Pancreas (tissue), 10 donors: ENCODE results near the gene KDM6B. TPM values are rescaled to one million over a fixed set of nuclear protein-coding genes. Genes with fewer than 3 reads are reported as not detected.
"Not testable (repeated sequence)": the region's sequence is repeated elsewhere in the genome, so short reads cannot be mapped to it uniquely, and the experiment has no call there.

Experiments used
- ATAC-seq, 4 donors: fragments of 200-7000 bp; cut with Tn5 transposase; one replicate each; pipeline versions ENCODE4 v1.8.0 to v1.9.1; 2020; ENCODE audit warnings: mild to moderate bottlenecking in 4 of 4, moderate library complexity in 4 of 4
- DNase-seq, 6 donors: peaks; one replicate each; pipeline ENCODE4 v3.0.0-alpha.2; 2020
- FAIRE-seq: peaks from 2 replicates; lab custom pipeline; 2012; peaks lifted over from hg19 to GRCh38; lab: Jason Lieb, UNC
- H3K27ac ChIP-seq, 4 donors: fragments of 200-600 bp; sonication (generic); 1 replicate in 3 of 4; 2 replicates in 1 of 4; pipeline versions ENCODE4 v1.5.0 to v1.8.0; 2020
- H3K27me3 ChIP-seq, 4 donors: fragments of 200-600 bp; one replicate each; pipeline ENCODE4 v1.8.0; 2021
- H3K36me3 ChIP-seq, 3 donors: fragments of 200-600 bp; sonication (generic) in 1 of 3; one replicate each; pipeline versions ENCODE4 v1.5.0 to v1.8.0; 2020 to 2021
- H3K4me1 ChIP-seq, 3 donors: fragments of 200-600 bp; one replicate each; pipeline ENCODE4 v1.8.0; 2021
- H3K4me3 ChIP-seq, 4 donors: fragments of 200-600 bp; sonication (generic) in 2 of 4; one replicate each; pipeline versions ENCODE4 v1.5.0 to v1.8.0; 2020 to 2021
- H3K9me3 ChIP-seq, 4 donors: fragments of 200-600 bp; one replicate each; pipeline ENCODE4 v1.8.0; 2021
- WGBS, 2 donors: extraction: QIAGEN DNeasy Blood & Tissue Kit; methylation state at CpG; one replicate each; pipeline ENCODE4 v1.1.7; 2013; 5-methylcytosine and 5-hydroxymethylcytosine counted together
- intact Hi-C, 3 donors: fragments of 100-400 bp; cut with DNase I; formaldehyde crosslinking; loops; one replicate each; pipeline versions ENCODE4 v1.11.1 to v1.14.2; 2022
- polyA plus RNA-seq, 2 donors: library from polyadenylated mRNA; stranded (reverse); fragments of 200-250 nt; gene quantifications; one replicate each; pipeline ENCODE4 v1.2.3, GENCODE V29; 2013
- total RNA-seq, 6 donors: library from RNA; stranded (reverse); fragmentation: NEBNext Ultra II Directional in 4 of 6; extraction: Animal tissue kit (Norgen Biotek cat#: 25700) in 4 of 6; gene quantifications; one replicate each; pipeline versions ENCODE4 v1.2.1 to v1.2.4, GENCODE V29; 2021 to 2023
- TF ChIP-seq, protein P1 (sequence below), 4 donors: fragments of 200-600 bp; sonication (generic) in 3 of 4; IDR thresholded peaks; one replicate each; pipeline versions ENCODE4 v1.5.0 to v1.8.0; 2021; ENCODE audit warnings: antibody characterized with exemption in 4 of 4
- donor health status: healthy with polysubstance abuse.
- donor health status: DM: no; HTN: no; CAD: no; lungs with moderate emphysema.
- donor health status: DM: no; HTN: no; CAD: no.
- donor health status: control.
- donor health status: control.
- donor health status: Bipolar disorder and iron deficiency.
- donor health status: DM: yes; HTN: yes; CAD: no.
- donor health status: DM: no; HTN: no; CAD: no.
- donor health status: DM: no; HTN: no; CAD: no.
- donor health status: DM: yes; HTN: yes; CAD: no.

Gene KDM6B
- total and polyA plus RNA-seq, 8 donors = 8.9 to 23.7 (median 15.5) TPM

DNA sequence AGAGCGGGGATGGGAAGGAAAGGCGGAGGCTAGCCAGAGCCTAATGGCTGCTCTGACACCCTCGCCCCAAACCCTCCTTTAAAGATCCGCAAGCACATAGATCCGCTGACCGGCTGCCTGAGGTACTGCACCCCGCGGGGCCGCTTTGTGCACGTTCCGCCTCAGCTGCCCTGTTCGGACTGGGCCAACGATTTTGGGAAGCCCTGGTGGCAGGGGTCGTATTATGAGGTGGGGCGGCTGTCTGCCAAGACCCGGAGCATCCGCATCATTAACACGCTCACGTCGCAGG lies 24.4 kb downstream of the KDM6B start:
- Histone ChIP-seq H3K9me3 (no peaks in the 10 kb centered on the region), H3K36me3 (no peaks in the 10 kb centered on the region), H3K4me1 (peaks cover 0 to 17% (median 9%) of the 10 kb centered on the region in 3 donors), H3K27ac (peak overlapping the region; percentile 75 to 80 (median 77)), H3K4me3 (peak overlapping the region; percentile 41 to 82 (median 59)), H3K27me3 (no peaks in the 10 kb centered on the region)
- FAIRE-seq (no peak), DNase-seq (peak; percentile 51 to 84 (median 68)), ATAC-seq (peak; percentile 17 to 37 (median 25))
- intact Hi-C loops = loop anchor here in 1 of 3 donors (10.0 kb wide), 1 partner anchor 114 kb away; no protein-coding TSS in a partner anchor
- TF ChIP-seq, protein P1, sequence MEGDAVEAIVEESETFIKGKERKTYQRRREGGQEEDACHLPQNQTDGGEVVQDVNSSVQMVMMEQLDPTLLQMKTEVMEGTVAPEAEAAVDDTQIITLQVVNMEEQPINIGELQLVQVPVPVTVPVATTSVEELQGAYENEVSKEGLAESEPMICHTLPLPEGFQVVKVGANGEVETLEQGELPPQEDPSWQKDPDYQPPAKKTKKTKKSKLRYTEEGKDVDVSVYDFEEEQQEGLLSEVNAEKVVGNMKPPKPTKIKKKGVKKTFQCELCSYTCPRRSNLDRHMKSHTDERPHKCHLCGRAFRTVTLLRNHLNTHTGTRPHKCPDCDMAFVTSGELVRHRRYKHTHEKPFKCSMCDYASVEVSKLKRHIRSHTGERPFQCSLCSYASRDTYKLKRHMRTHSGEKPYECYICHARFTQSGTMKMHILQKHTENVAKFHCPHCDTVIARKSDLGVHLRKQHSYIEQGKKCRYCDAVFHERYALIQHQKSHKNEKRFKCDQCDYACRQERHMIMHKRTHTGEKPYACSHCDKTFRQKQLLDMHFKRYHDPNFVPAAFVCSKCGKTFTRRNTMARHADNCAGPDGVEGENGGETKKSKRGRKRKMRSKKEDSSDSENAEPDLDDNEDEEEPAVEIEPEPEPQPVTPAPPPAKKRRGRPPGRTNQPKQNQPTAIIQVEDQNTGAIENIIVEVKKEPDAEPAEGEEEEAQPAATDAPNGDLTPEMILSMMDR (IDR thresholded peaks at IDR 0.05) = peak in 3 of 4 donors; percentile 20 to 48 (median 21)
- WGBS, 2 donors = 8 to 16% methylated on average over 20 of the region's 20 CpGs

DNA sequence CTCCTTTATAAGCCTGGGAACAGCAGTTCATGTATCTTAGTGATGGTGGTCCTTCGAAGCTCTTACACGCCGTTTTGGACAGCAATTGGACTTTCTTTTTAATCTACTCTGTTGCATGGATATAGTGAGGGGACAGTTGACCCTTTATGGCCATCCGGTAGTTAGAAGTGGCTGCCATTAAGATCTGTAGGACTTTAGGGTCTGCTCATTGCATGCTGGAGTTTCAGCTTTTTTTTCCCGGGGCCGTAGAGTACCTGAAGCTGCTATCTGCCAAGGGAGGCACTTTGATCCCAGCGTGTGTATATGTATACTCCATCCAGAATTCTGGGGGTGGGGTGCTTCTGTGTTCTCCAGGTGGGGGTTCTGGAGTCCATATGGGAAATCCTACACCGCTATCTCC lies 25.0 kb downstream of the KDM6B start:
- DNase-seq (peak in 1 of 6 donors; percentile 19), ATAC-seq (no peak), FAIRE-seq (no peak)
- intact Hi-C loops = loop anchor here in 1 of 3 donors (10.0 kb wide), 1 partner anchor 114 kb away; no protein-coding TSS in a partner anchor
- H3K27ac ChIP-seq = no peak overlapping the region
- TF ChIP-seq, protein P1 (IDR thresholded peaks at IDR 0.05) = no peak
- H3K36me3 ChIP-seq = no peaks in the 10 kb centered on the region
- WGBS, 2 donors = 49 to 50% methylated on average over 8 of the region's 8 CpGs
- no peaks in the 10 kb centered on the region for H3K27me3 ChIP-seq
- H3K9me3 ChIP-seq = no peaks in the 10 kb centered on the region
- H3K4me3 ChIP-seq = peak overlapping the region in 3 of 4 donors; percentile 41 to 65 (median 53)
- peaks cover 0 to 17% (median 9%) of the 10 kb centered on the region in 3 donors for H3K4me1 ChIP-seq

DNA sequence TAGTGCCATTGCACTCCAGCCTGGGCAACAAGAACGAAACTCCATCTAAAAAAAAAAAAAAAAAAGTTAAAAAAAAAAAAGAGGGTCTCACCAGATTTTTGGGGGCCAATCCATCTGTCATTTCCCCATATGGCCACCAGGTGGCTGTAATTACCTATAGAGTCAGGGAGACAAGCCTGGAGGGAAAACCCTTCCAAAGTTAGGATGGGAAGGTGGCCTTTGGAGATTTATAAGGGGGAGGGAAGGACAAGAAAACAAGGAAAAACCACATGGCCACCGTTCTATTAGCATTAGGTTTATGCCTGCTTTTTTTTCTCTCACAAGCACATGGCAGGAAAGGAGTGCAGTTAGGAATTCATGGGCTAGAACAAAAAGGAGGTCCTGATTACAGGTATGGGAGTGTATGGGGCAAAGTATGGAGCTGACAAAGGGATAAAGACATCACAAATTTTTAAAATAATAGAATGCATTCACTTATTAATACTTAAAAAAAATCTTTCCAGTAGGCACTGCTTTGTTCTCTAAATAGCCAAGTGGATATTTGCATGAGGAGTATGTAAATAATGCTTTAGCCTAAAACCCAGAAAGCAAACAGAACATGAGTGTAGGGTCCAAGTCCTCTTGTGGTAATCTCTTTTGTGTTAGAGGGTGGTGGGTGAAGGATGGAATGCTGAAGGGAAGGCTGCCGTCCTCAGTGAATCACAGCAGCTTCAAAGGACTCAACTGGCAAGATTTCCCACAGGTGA lies 28.8 kb downstream of the KDM6B start:
- intact Hi-C loops = loop anchor here in 1 of 3 donors (10.0 kb wide), 1 partner anchor 122 kb away; no protein-coding TSS in a partner anchor
- FAIRE-seq (no peak), ATAC-seq (no peak), DNase-seq (peak in 4 of 6 donors; percentile 31 to 54 (median 33))
- no peaks in the 10 kb centered on the region for H3K36me3 ChIP-seq
- no peak overlapping the region for H3K4me3 ChIP-seq
- 24 to 36% methylated on average over 3 of the region's 3 CpGs for WGBS, 2 donors
- no peaks in the 10 kb centered on the region for H3K27me3 ChIP-seq
- TF ChIP-seq, protein P1 (IDR thresholded peaks at IDR 0.05) = peak; percentile 48 to 73 (median 66)
- no peak overlapping the region for H3K27ac ChIP-seq
- peaks cover 0 to 7% (median 5%) of the 10 kb centered on the region in 3 donors for H3K4me1 ChIP-seq
- H3K9me3 ChIP-seq = no peaks in the 10 kb centered on the region

DNA sequence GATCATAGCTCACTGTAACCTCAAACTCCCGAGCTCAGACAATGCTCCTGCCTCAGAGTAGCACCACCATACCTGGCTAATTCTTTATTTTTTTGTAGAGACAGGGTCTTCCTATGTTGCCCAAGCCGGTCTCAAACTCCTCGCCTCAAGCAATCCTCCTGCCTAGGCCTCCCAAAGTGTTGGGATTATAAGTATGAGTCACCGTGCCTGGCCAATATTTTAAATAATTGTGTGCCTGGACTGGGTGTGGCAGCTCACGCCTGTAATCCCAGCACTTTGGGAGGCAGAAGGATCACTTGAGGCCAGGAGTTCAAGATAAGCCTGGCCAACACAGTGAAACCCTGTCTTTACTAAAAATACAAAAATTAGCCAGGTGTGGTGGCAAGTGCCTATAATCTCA lies 30.4 kb downstream of the KDM6B start:
- not testable (repeated sequence) for FAIRE-seq, H3K27me3 ChIP-seq, H3K4me3 ChIP-seq, H3K9me3 ChIP-seq, DNase-seq, H3K4me1 ChIP-seq, ATAC-seq, H3K36me3 ChIP-seq, H3K27ac ChIP-seq
- intact Hi-C loops = loop anchor here in 1 of 3 donors (10.0 kb wide), 1 partner anchor 120 kb away; no protein-coding TSS in a partner anchor
- WGBS, 2 donors = 84 to 85% methylated on average over 5 of the region's 5 CpGs

- WGBS, 2 donors = 87 to 92% methylated on average over 5 of the region's 5 CpGs
- ATAC-seq = no peak
These were observed 31.1 kb downstream of the KDM6B start for GRCh38 chr17:7864995-7865650.

More at GRCh38 chr17:7864995-7865650, 31.1 kb downstream of the KDM6B start:
- Histone ChIP-seq H3K4me1 (no peaks in the 10 kb centered on the region), H3K27me3 (no peaks in the 10 kb centered on the region), H3K4me3 (no peak overlapping the region), H3K9me3 (no peaks in the 10 kb centered on the region), H3K36me3 (no peaks in the 10 kb centered on the region), H3K27ac (no peak overlapping the region)
- DNase-seq (no peak), FAIRE-seq (no peak)
- TF ChIP-seq, protein P1 (IDR thresholded peaks at IDR 0.05) = no peak
- intact Hi-C loops = loop anchor here in 2 of 3 donors (5.0 to 10.0 kb wide), 2 partner anchors 117 to 120 kb away; no protein-coding TSS in a partner anchor
